C4-2B (cell line): ENCODE measurements around the gene NAA15.

ENCODE experiments used
- CTCF ChIP-seq: fragments of 450-650 bp; conservative IDR thresholded peaks from 2 replicates; pipeline ENCODE4 v1.5.1; 2017; ENCODE audit warnings: mild to moderate bottlenecking
- ZFX ChIP-seq: fragments of 450-650 bp; IDR thresholded peaks from 2 replicates; pipeline ENCODE4 v1.6.1; 2017

- TF ChIP-seq CTCF (no peak), ZFX (no peak)
Observed at GRCh38 chr4:139367421-139368090, 66.3 kb downstream of the NAA15 start.
